Measurements from ENCODE around the gene HKDC1. TPM values are rescaled to one million over a fixed set of nuclear protein-coding genes. Genes with fewer than 3 reads are reported as not detected.
"Not testable (repeated sequence)": the region's sequence is repeated elsewhere in the genome, so short reads cannot be mapped to it uniquely, and the experiment has no call there.

The HKDC1 gene
- total RNA-seq, 1 donor from 2014 or later = not detected

DNA sequence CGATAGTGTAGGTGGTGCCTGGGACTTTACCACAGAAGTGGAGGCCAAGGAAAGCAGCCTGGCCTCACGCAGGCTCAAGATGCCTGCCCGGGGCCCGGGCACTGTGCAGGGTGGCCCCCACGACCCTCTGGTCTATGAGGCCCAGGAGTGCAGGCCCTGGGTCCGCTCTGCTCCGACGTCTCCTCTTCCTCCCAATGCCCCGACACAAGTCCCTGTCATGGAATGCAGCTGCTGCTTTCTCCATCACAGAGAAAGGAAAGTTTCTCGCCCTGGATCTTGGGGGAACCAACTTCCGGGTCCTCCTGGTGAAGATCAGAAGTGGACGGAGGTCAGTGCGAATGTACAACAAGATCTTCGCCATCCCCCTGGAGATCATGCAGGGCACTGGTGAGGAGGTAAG lies 29.9 kb downstream of the HKDC1 start:
- Mint-ChIP-seq H3K27ac (ENCODE audit: unreplicated experiment) (no peak overlapping the region), H3K4me1 (ENCODE audit: low read depth, unreplicated experiment) (no peaks in the 10 kb centered on the region)
- no peak for TF ChIP-seq CTCF (IDR thresholded peaks at IDR 0.05; ENCODE audit: partially characterized antibody, unreplicated experiment)

DNA sequence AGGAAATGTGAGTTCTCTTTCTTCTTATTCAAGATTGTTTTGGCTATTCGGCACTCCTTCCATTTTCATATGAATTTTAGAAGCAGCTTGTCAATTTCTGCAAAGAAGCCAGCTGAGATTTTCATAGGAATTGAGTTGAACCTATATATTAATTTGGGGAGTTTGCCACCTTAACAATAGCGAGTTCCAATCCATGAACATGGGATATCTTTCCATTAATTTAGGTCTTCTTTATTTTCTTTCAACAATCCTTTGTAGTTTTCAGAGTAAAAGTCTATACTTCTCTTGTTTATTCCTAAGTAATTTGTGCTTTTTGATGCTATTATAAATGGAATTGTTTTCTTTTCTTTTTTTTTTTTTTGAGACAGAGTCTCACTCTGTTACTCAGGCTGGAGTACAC lies 31.3 kb downstream of the HKDC1 start:
- H3K36me3 Mint-ChIP-seq (ENCODE audit: unreplicated experiment); H3K9me3 Mint-ChIP-seq (ENCODE audit: unreplicated experiment); H3K4me3 Mint-ChIP-seq (ENCODE audit: unreplicated experiment); H3K27ac Mint-ChIP-seq (ENCODE audit: unreplicated experiment); DNase-seq; H3K27me3 Mint-ChIP-seq (ENCODE audit: unreplicated experiment); H3K4me1 Mint-ChIP-seq (ENCODE audit: low read depth, unreplicated experiment): not testable (repeated sequence)

More for the DNA sequence above, 29.9 kb downstream of the HKDC1 start:
- peaks cover 4% of the 10 kb centered on the region for H3K27me3 Mint-ChIP-seq (ENCODE audit: unreplicated experiment)
- H3K36me3 Mint-ChIP-seq (ENCODE audit: unreplicated experiment) = no peaks in the 10 kb centered on the region
- no peak for DNase-seq
- H3K9me3 Mint-ChIP-seq (ENCODE audit: unreplicated experiment) = peaks cover 2% of the 10 kb centered on the region
- H3K4me3 Mint-ChIP-seq (ENCODE audit: unreplicated experiment) = no peak overlapping the region

DNA sequence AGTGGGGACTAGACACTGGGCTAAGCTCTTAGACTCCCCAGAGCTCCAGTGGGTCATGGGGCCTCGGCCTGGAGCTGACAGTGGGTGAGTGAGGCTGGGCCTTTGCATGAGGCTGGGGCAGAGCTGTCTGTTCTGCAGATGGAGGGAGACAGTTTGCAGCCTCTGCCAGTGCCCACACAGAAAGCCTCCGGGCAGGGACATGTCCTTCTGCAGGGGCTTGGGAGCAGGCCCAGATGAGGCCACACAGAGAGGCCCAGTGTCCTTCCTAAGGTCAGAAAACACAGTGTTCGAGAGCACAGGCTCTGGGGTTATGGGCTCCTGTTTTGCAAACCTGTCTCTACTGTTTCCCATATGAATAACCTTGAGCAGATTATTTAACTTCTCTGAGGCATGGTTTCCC lies 33.0 kb downstream of the HKDC1 start:
- no peaks in the 10 kb centered on the region for H3K36me3 Mint-ChIP-seq (ENCODE audit: unreplicated experiment)
- H3K27me3 Mint-ChIP-seq (ENCODE audit: unreplicated experiment) = peaks cover 9% of the 10 kb centered on the region
- H3K4me3 Mint-ChIP-seq (ENCODE audit: unreplicated experiment) = no peak overlapping the region
- no peak for DNase-seq
- no peak for TF ChIP-seq CTCF (IDR thresholded peaks at IDR 0.05; ENCODE audit: partially characterized antibody, unreplicated experiment)
- H3K9me3 Mint-ChIP-seq (ENCODE audit: unreplicated experiment) = peaks cover 2% of the 10 kb centered on the region
- no peaks in the 10 kb centered on the region for H3K4me1 Mint-ChIP-seq (ENCODE audit: low read depth, unreplicated experiment)
- no peak overlapping the region for H3K27ac Mint-ChIP-seq (ENCODE audit: unreplicated experiment)

- H3K4me3 Mint-ChIP-seq (ENCODE audit: unreplicated experiment) = no peak overlapping the region
Observed at GRCh38 chr10:69254877-69255276, 34.7 kb downstream of the HKDC1 start.

DNA sequence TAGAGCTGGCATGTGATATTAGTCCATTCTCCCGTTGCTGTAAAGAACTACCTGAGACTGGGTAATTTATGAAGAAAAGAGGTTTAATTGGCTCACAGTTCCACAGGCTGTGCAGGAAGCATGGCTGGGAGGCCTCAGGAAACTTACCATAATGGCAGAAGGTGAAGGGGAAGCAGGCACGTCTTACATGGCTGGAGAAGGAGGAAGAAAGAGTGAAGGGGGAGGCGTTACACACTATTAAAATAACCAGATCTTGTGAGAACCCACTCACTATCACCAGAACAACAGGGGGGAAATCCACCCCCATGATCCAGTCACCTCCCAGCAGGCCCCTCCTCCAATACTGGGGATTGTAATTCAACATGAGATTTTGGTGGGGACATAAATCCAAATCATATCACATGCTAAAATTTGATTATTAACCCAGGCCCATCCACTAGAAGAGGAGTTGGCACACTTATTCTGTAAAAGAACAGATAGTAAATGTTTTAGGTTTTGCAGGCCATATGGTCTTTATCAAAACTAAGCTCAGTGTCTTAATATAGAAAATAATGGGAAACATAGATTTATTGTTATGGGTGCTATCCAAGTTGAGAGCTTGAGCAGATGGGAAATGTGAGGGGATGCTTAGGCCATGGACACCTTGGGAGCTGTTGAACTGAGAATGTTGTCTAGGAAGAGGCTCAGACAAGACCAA lies 39.6 kb downstream of the HKDC1 start:
- Mint-ChIP-seq H3K4me1 (ENCODE audit: low read depth, unreplicated experiment) (no peaks in the 10 kb centered on the region), H3K27ac (ENCODE audit: unreplicated experiment) (no peak overlapping the region), H3K9me3 (ENCODE audit: unreplicated experiment) (peaks cover 1% of the 10 kb centered on the region), H3K36me3 (ENCODE audit: unreplicated experiment) (no peaks in the 10 kb centered on the region), H3K27me3 (ENCODE audit: unreplicated experiment) (peaks cover 12% of the 10 kb centered on the region), H3K4me3 (ENCODE audit: unreplicated experiment) (no peak overlapping the region)
- no peak for TF ChIP-seq CTCF (IDR thresholded peaks at IDR 0.05; ENCODE audit: partially characterized antibody, unreplicated experiment)
- DNase-seq = no peak

More at GRCh38 chr10:69254877-69255276, 34.7 kb downstream of the HKDC1 start:
- DNase-seq = no peak
- no peaks in the 10 kb centered on the region for H3K4me1 Mint-ChIP-seq (ENCODE audit: low read depth, unreplicated experiment)
- no peak for TF ChIP-seq CTCF (IDR thresholded peaks at IDR 0.05; ENCODE audit: partially characterized antibody, unreplicated experiment)
- no peak overlapping the region for H3K27ac Mint-ChIP-seq (ENCODE audit: unreplicated experiment)
- H3K27me3 Mint-ChIP-seq (ENCODE audit: unreplicated experiment) = peaks cover 9% of the 10 kb centered on the region
- H3K9me3 Mint-ChIP-seq (ENCODE audit: unreplicated experiment) = no peaks in the 10 kb centered on the region
- no peaks in the 10 kb centered on the region for H3K36me3 Mint-ChIP-seq (ENCODE audit: unreplicated experiment)

Data from glutamatergic neuron (in vitro differentiated cells).